Transverse colon (tissue), 4 donors: Measurements from ENCODE around the gene SFRP5. TPM values are rescaled to one million over a fixed set of nuclear protein-coding genes. Genes with fewer than 3 reads are reported as not detected.
A peak's percentile ranks its signal among the peaks of the same experiment; 100 is the strongest.

ENCODE experiments used
- DNase-seq: peaks from one replicate; pipeline ENCODE4 v3.0.0-alpha.2; 2019
- H3K27ac ChIP-seq, 4 donors: fragments of 200-600 bp; sonication (generic); 2 replicates each; pipeline ENCODE4 v1.5.1; 2016 to 2018; ENCODE audit warnings: inconsistent platforms in 4 of 4
- H3K27me3 ChIP-seq: fragments of 200-600 bp; sonication (generic); 2 replicates; pipeline ENCODE4 v1.5.1; 2017; ENCODE audit warnings: inconsistent platforms
- H3K36me3 ChIP-seq, 4 donors: fragments of 200-600 bp; sonication (generic); 2 replicates each; pipeline ENCODE4 v1.5.1; 2017 to 2019; ENCODE audit warnings: inconsistent platforms in 4 of 4
- H3K4me1 ChIP-seq, 4 donors: fragments of 200-600 bp; sonication (generic); 2 replicates each; pipeline ENCODE4 v1.5.1; 2017 to 2020; ENCODE audit warnings: inconsistent platforms in 4 of 4
- H3K4me3 ChIP-seq, 4 donors: fragments of 200-600 bp; sonication (generic); 1 replicate in 1 of 4; 2 replicates in 3 of 4; pipeline versions ENCODE4 v1.5.1 to v1.6.1; 2017 to 2019; ENCODE audit warnings: inconsistent platforms in 4 of 4
- H3K9me3 ChIP-seq, 2 donors: fragments of 200-600 bp; sonication (generic); 2 replicates each; pipeline ENCODE4 v1.5.1; 2017 to 2019; ENCODE audit warnings: inconsistent platforms in 2 of 2
- CTCF ChIP-seq, 5 experiments: fragments of 200-600 bp in 3 of 5; fragments of 450-650 bp in 2 of 5; sonication (generic) in 3 of 5; IDR thresholded peaks; 1 replicate in 2 of 5; 2 replicates in 3 of 5; pipeline ENCODE4 v1.5.1; 2016 to 2017; ENCODE audit warnings: antibody characterized with exemption in 5 of 5, inconsistent platforms in 3 of 5, mild to moderate bottlenecking in 2 of 5, moderate library complexity in 1 of 5
- EP300 ChIP-seq: sonication (generic); formaldehyde crosslinking; IDR thresholded peaks from one replicate; pipeline ENCODE4 v1.6.1; 2017; ENCODE audit warnings: antibody characterized with exemption, low read depth
- POLR2A ChIP-seq: fragments of 450-650 bp; IDR thresholded peaks from one replicate; pipeline ENCODE4 v1.6.1; 2016; ENCODE audit warnings: antibody characterized with exemption, mild to moderate bottlenecking, moderate library complexity
- POLR2AphosphoS5 ChIP-seq, 3 donors: sonication (generic); formaldehyde crosslinking; IDR thresholded peaks; one replicate each; pipeline ENCODE4 v1.6.1; 2016; ENCODE audit warnings: antibody characterized with exemption in 3 of 3
- WGBS, 2 donors: methylation state at CpG; one replicate each; pipeline ENCODE4 v1.1.5; 2018; ENCODE audit warnings: low coverage in 1 of 2; 5-methylcytosine and 5-hydroxymethylcytosine counted together
- in situ Hi-C, 4 donors: fragments of 200-750 bp; cut with MboI; loops; one replicate each; pipeline versions ENCODE4 v1.15.0 to v1.15.1; 2017; ENCODE audit warnings: low sequenced_read_pairs in 3 of 4, low pct_ligation_motif_present in 1 of 4, low pct_unique_long_range_greater_than_20kb in 1 of 4
- intact Hi-C: fragments of 100-400 bp; cut with DNase I; formaldehyde crosslinking; loops from one replicate; pipeline ENCODE4 v1.15.1; 2023; ENCODE audit warnings: low total_unique reads
- total RNA-seq, 4 donors: library from RNA; depleted of rRNA; stranded (reverse); fragments of >200 nt; gene quantifications; one replicate each; pipeline ENCODE4 v1.1.0, GENCODE V29; 2016

Gene SFRP5
- total RNA-seq, 4 donors from 2014 or later = 3.8 to 10.1 (median 5.8) TPM

GRCh38 chr10:97738616-97739015, 33.2 kb downstream of the SFRP5 start:
- no peak for DNase-seq
- in situ Hi-C loops (loop anchor here in 1 of 4 donors (10.0 kb wide), 1 partner anchor 54 kb away; the partner anchor contains the start of gene AVPI1), intact Hi-C loops (no loop called here)
- no peak for TF ChIP-seq POLR2AphosphoS5 (IDR thresholded peaks at IDR 0.05)
- no peak for TF ChIP-seq EP300
- TF ChIP-seq POLR2A = no peak
- no peak for TF ChIP-seq CTCF (IDR thresholded peaks at IDR 0.05)
- Histone ChIP-seq H3K4me3 (peak overlapping the region in 1 of 4 donors; percentile 70), H3K27ac (no peak overlapping the region), H3K27me3 (no peaks in the 10 kb centered on the region), H3K9me3 (no peaks in the 10 kb centered on the region), H3K4me1 (peaks cover 8 to 24% (median 13%) of the 10 kb centered on the region in 4 donors), H3K36me3 (peaks cover 0 to 21% (median 8%) of the 10 kb centered on the region in 4 donors)
- WGBS, 2 donors = 99 to 100% methylated on average over 1 to 4 of the region's 4 CpGs

GRCh38 chr10:97737770-97738265, 34.0 kb downstream of the SFRP5 start:
- Histone ChIP-seq H3K4me1 (peaks cover 8 to 24% (median 13%) of the 10 kb centered on the region in 4 donors), H3K9me3 (no peaks in the 10 kb centered on the region), H3K36me3 (peaks cover 0 to 17% (median 7%) of the 10 kb centered on the region in 4 donors), H3K4me3 (peak overlapping the region; percentile 70 to 95 (median 88)), H3K27me3 (no peaks in the 10 kb centered on the region), H3K27ac (peak overlapping the region; percentile 92 to 98 (median 95))
- TF ChIP-seq POLR2A = no peak
- no peak for TF ChIP-seq POLR2AphosphoS5 (IDR thresholded peaks at IDR 0.05)
- no peak for TF ChIP-seq EP300
- no peak for TF ChIP-seq CTCF (IDR thresholded peaks at IDR 0.05)
- no peak for DNase-seq
- in situ Hi-C loops (loop anchor here in 1 of 4 donors (10.0 kb wide), 1 partner anchor 53 kb away; the partner anchor contains the start of gene AVPI1), intact Hi-C loops (no loop called here)
- 32 to 41% methylated on average over 7 to 14 of the region's 14 CpGs for WGBS, 2 donors

GRCh38 chr10:97736902-97737769, 34.7 kb downstream of the SFRP5 start, which contains the start of gene ZFYVE27:
Gene ZFYVE27, plus strand, starts transcription at chr10:97737128. Its CDS starts 1,350 bp downstream, at chr10:97738478.
- H3K27ac ChIP-seq = peak within 1 kb of the TSS; percentile 92 to 98 (median 95)
- DNase-seq = peak; percentile 98
- peaks cover 0 to 17% (median 5%) of the 10 kb centered on the region in 4 donors for H3K36me3 ChIP-seq
- peaks cover 8 to 24% (median 13%) of the 10 kb centered on the region in 4 donors for H3K4me1 ChIP-seq
- 1% methylated on average over 57 of the region's 72 CpGs; no CpG with 5 or more reads in 1 of the 2 donors for WGBS, 2 donors
- no peaks in the 10 kb centered on the region for H3K9me3 ChIP-seq
- no peaks in the 10 kb centered on the region for H3K27me3 ChIP-seq
- in situ Hi-C loops (loop anchor here in 1 of 4 donors (10.0 kb wide), 1 partner anchor 52 kb away; the partner anchor contains the start of gene AVPI1), intact Hi-C loops (no loop called here)
- H3K4me3 ChIP-seq = peak within 1 kb of the TSS; percentile 70 to 95 (median 88)
- TF ChIP-seq EP300 = no peak
- peak; percentile 98 to 99 (median 99) for TF ChIP-seq POLR2AphosphoS5 (IDR thresholded peaks at IDR 0.05)
- TF ChIP-seq CTCF (IDR thresholded peaks at IDR 0.05) = no peak
- TF ChIP-seq POLR2A = peak; percentile 97

GRCh38 chr10:97736403-97736901, 35.3 kb downstream of the SFRP5 start:
- intact Hi-C loops (no loop called here), in situ Hi-C loops (loop anchor here in 1 of 4 donors (10.0 kb wide), 1 partner anchor 52 kb away; the partner anchor contains the start of gene AVPI1)
- 72 to 80% methylated on average over 1 to 13 of the region's 13 CpGs for WGBS, 2 donors
- no peaks in the 10 kb centered on the region for H3K27me3 ChIP-seq
- TF ChIP-seq POLR2AphosphoS5 (IDR thresholded peaks at IDR 0.05) = no peak
- TF ChIP-seq CTCF (IDR thresholded peaks at IDR 0.05) = no peak
- TF ChIP-seq POLR2A = no peak
- no peak for TF ChIP-seq EP300
- peak overlapping the region in 3 of 4 donors; percentile 70 to 89 (median 88) for H3K4me3 ChIP-seq
- H3K9me3 ChIP-seq = no peaks in the 10 kb centered on the region
- H3K27ac ChIP-seq = peak overlapping the region; percentile 92 to 98 (median 95)
- peaks cover 0 to 17% (median 5%) of the 10 kb centered on the region in 4 donors for H3K36me3 ChIP-seq
- DNase-seq = no peak
- H3K4me1 ChIP-seq = peaks cover 8 to 24% (median 13%) of the 10 kb centered on the region in 4 donors
